HL-60 (cell line): ENCODE measurements around the gene HSPH1.

Experiments used
- DNase-seq, 2 experiments: peaks; one replicate each; pipeline ENCODE4 v3.0.0-alpha.2; 2010 to 2020; ENCODE audit warnings: low read depth in 1 of 2, low spot score in 1 of 2
- H3K27ac ChIP-seq: fragments of 250-450 bp; sonication (Bioruptor Pico); replicated peaks from 2 replicates; pipeline ENCODE4 v1.5.1; 2020; ENCODE audit warnings: mild to moderate bottlenecking, moderate library complexity
- H3K27me3 ChIP-seq: fragments of 250-450 bp; sonication (Bioruptor Pico); 2 replicates; pipeline ENCODE4 v1.5.1; 2021; ENCODE audit warnings: mild to moderate bottlenecking, moderate library complexity; ENCODE audit not compliant: insufficient read depth, poor library complexity, severe bottlenecking
- H3K4me3 ChIP-seq: replicated peaks from 2 replicates; pipeline ENCODE4 v1.5.1; 2011; ENCODE audit warnings: mild to moderate bottlenecking, control low read depth, low read length; ENCODE audit not compliant: insufficient read depth
- GABPA ChIP-seq: IDR thresholded peaks from 2 replicates; pipeline ENCODE4 v1.6.1; 2012; ENCODE audit warnings: low read depth
- POLR2AphosphoS5 ChIP-seq: IDR thresholded peaks from 2 replicates; pipeline ENCODE4 v1.6.1; 2012; ENCODE audit warnings: low read depth
- SPI1 ChIP-seq: IDR thresholded peaks from 2 replicates; pipeline ENCODE4 v1.6.1; 2012; ENCODE audit warnings: low read depth, mild to moderate bottlenecking, borderline replicate concordance
- long read RNA-seq: library from polyadenylated mRNA; unstranded; transcript quantifications from one replicate; pipeline ENCODE4 v2.0.0, GENCODE V29; 2020
- TF ChIP-seq, protein P1 (sequence below): IDR thresholded peaks from one replicate; pipeline ENCODE4 v1.5.1; 2011; ENCODE audit warnings: low read length, control low read depth, inconsistent platforms; ENCODE audit not compliant: insufficient read depth
- TF ChIP-seq, protein P2 (sequence below): IDR thresholded peaks from 2 replicates; pipeline ENCODE4 v1.6.1; 2012; ENCODE audit warnings: low read depth; ENCODE audit not compliant: insufficient replicate concordance

Gene HSPH1
- long read RNA-seq, full-length matches to known transcripts, result 156 of 467 reads
- long read RNA-seq, partial matches to known transcripts, result 295 of 467 reads
- long read RNA-seq, other reads (novel, unspliced or antisense), result 16 of 467 reads

DNA sequence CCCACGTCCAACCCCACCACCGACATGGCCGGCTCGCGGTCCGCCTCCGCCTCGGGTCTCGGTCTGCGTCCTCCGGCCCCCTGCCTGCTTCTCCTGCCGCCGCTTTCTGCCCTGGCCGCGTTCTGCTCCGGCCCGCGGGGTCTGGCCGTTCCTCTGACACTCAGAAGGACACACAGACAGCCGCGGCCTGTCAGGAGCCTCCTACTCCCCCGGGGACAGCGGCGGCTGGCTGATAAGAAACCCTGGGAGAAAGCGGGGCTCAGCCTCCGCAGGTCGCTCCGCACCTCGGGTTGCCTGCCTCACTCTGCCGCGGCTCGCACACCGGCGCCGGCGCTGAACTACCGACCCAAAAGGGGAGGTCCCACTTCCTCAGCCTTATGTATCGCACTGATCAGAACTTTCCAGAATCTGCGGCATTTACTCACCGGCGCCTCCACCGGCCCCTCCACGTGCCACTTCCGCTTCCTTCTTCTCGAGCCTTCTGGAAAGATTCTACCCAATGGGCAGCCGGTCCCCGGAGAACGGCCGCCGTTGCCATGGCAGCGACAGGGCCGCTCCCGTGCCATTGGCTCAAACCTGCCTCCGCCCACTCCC lies at the start of gene HSPH1:
TSS of gene HSPH1 (minus strand) at position 348 of the 594 bp plus-strand sequence. CDS start at position 26, 322 bp downstream.
- DNase-seq, result peak; percentile 96 to 100
- H3K27ac ChIP-seq, result peak within 1 kb of the TSS; percentile 89
- TF ChIP-seq, protein P1, sequence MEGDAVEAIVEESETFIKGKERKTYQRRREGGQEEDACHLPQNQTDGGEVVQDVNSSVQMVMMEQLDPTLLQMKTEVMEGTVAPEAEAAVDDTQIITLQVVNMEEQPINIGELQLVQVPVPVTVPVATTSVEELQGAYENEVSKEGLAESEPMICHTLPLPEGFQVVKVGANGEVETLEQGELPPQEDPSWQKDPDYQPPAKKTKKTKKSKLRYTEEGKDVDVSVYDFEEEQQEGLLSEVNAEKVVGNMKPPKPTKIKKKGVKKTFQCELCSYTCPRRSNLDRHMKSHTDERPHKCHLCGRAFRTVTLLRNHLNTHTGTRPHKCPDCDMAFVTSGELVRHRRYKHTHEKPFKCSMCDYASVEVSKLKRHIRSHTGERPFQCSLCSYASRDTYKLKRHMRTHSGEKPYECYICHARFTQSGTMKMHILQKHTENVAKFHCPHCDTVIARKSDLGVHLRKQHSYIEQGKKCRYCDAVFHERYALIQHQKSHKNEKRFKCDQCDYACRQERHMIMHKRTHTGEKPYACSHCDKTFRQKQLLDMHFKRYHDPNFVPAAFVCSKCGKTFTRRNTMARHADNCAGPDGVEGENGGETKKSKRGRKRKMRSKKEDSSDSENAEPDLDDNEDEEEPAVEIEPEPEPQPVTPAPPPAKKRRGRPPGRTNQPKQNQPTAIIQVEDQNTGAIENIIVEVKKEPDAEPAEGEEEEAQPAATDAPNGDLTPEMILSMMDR, result no peak
- TF ChIP-seq, protein P2, sequence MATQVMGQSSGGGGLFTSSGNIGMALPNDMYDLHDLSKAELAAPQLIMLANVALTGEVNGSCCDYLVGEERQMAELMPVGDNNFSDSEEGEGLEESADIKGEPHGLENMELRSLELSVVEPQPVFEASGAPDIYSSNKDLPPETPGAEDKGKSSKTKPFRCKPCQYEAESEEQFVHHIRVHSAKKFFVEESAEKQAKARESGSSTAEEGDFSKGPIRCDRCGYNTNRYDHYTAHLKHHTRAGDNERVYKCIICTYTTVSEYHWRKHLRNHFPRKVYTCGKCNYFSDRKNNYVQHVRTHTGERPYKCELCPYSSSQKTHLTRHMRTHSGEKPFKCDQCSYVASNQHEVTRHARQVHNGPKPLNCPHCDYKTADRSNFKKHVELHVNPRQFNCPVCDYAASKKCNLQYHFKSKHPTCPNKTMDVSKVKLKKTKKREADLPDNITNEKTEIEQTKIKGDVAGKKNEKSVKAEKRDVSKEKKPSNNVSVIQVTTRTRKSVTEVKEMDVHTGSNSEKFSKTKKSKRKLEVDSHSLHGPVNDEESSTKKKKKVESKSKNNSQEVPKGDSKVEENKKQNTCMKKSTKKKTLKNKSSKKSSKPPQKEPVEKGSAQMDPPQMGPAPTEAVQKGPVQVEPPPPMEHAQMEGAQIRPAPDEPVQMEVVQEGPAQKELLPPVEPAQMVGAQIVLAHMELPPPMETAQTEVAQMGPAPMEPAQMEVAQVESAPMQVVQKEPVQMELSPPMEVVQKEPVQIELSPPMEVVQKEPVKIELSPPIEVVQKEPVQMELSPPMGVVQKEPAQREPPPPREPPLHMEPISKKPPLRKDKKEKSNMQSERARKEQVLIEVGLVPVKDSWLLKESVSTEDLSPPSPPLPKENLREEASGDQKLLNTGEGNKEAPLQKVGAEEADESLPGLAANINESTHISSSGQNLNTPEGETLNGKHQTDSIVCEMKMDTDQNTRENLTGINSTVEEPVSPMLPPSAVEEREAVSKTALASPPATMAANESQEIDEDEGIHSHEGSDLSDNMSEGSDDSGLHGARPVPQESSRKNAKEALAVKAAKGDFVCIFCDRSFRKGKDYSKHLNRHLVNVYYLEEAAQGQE, result peak; percentile 20
- TF ChIP-seq POLR2AphosphoS5 (0 out of 2 replicates have a peak, but pooled peaks have one; percentile 21), GABPA (peak; percentile 78), SPI1 (peak; percentile 90)
- H3K4me3 ChIP-seq, result peak within 1 kb of the TSS; percentile 99
- no peaks in the 10 kb centered on the region for H3K27me3 ChIP-seq

GRCh38 chr13:31209841-31210210 lies 48.1 kb upstream of the HSPH1 start:
- no peak overlapping the region for H3K27ac ChIP-seq
- DNase-seq, result no peak
- H3K4me3 ChIP-seq, result no peak overlapping the region
- TF ChIP-seq, protein P2, result no peak
- TF ChIP-seq SPI1 (no peak), GABPA (no peak), POLR2AphosphoS5 (no peak)
- TF ChIP-seq, protein P1, result no peak
- H3K27me3 ChIP-seq, result no peaks in the 10 kb centered on the region

DNA sequence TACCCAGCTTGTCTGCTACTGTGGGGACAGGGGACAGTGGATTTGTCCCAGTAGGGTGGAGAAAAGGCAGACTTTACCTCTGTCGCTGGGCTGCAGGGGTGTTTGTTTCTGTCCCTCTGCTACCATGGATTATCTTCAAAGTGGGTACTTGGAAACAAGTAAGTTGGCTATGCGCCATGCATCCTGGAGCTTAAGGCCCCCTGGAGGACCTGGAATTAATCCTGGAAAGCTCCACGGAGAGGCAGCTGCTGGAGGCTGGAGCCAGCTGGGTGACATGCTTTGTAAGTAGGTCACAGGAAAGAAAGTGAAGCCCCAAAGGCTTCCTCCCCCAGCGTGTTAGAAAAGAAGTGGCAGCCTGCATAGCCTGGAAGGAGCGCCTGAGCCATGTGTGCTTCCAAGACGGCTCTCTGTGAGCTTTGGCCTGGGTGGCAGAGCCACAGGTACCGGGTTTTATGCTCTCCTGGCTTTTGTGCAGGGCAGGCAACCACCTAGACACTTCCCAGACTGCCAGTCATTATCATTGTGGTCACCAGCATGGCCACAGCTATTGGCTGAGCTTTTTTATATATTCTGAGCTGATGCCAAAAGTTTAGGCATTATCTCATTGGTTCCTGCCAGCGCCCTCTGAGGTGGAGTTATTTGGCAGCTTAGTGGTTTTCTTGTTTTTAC lies 47.6 kb upstream of the HSPH1 start:
- DNase-seq, result no peak
- no peak for TF ChIP-seq GABPA
- TF ChIP-seq, protein P2, result no peak
- Histone ChIP-seq H3K4me3 (no peak overlapping the region), H3K27ac (no peak overlapping the region), H3K27me3 (no peaks in the 10 kb centered on the region)
